DLD1 (cell line): Measurements from ENCODE around the gene FKRP.
"Not testable (repeated sequence)": the region's sequence is repeated elsewhere in the genome, so short reads cannot be mapped to it uniquely, and the experiment has no call there.

Experiments
- in situ Hi-C: cut with HindIII; loops from 2 replicates; pipeline ENCODE4 v1.10.0; 2017; ENCODE audit warnings: low sequenced_read_pairs

FKRP gene

GRCh38 chr19:46755853-46756543 is 10.1 kb downstream of the FKRP start:
- in situ Hi-C loops: no loop called here

- in situ Hi-C loops: no loop called here
Measured at GRCh38 chr19:46756544-46756888, 10.7 kb downstream of the FKRP start.

GRCh38 chr19:46759206-46759605 is 13.3 kb downstream of the FKRP start:
- in situ Hi-C loops: no loop called here

- in situ Hi-C loops: no loop called here
Measured at GRCh38 chr19:46759817-46760333, 14.0 kb downstream of the FKRP start.

- in situ Hi-C loops: no loop called here
Measured at GRCh38 chr19:46760363-46760762, 14.5 kb downstream of the FKRP start.

- in situ Hi-C loops: not testable (repeated sequence)
Measured at GRCh38 chr19:46760897-46761296, 15.0 kb downstream of the FKRP start.

GRCh38 chr19:46761418-46761831 is 15.6 kb downstream of the FKRP start:
- in situ Hi-C loops: no loop called here

- in situ Hi-C loops: no loop called here
Measured at GRCh38 chr19:46762245-46762890, 16.5 kb downstream of the FKRP start.

GRCh38 chr19:46764817-46765291 is 19.0 kb downstream of the FKRP start:
- in situ Hi-C loops: no loop called here

GRCh38 chr19:46766569-46767317 is 20.9 kb downstream of the FKRP start:
- in situ Hi-C loops: no loop called here

GRCh38 chr19:46768746-46769145 is 22.9 kb downstream of the FKRP start:
- in situ Hi-C loops: not testable (repeated sequence)

GRCh38 chr19:46772170-46773017 is 26.5 kb downstream of the FKRP start:
- in situ Hi-C loops: no loop called here

- in situ Hi-C loops: no loop called here
Measured at GRCh38 chr19:46773018-46773399, 27.2 kb downstream of the FKRP start.

- in situ Hi-C loops: no loop called here
Measured at GRCh38 chr19:46775642-46776258, 29.9 kb downstream of the FKRP start.

- in situ Hi-C loops: no loop called here
Measured at GRCh38 chr19:46776927-46777911, 31.4 kb downstream of the FKRP start.

GRCh38 chr19:46777956-46778645 is 32.2 kb downstream of the FKRP start:
- in situ Hi-C loops: not testable (repeated sequence)

GRCh38 chr19:46782355-46783019 is 36.6 kb downstream of the FKRP start:
- in situ Hi-C loops: no loop called here

- in situ Hi-C loops: no loop called here
Measured at GRCh38 chr19:46783670-46784069, 37.8 kb downstream of the FKRP start.
